HL-60 (cell line): ENCODE results near the gene ETDC.

ENCODE experiments used
- GABPA ChIP-seq: IDR thresholded peaks from 2 replicates; pipeline ENCODE4 v1.6.1; 2012; ENCODE audit warnings: low read depth
- POLR2AphosphoS5 ChIP-seq: IDR thresholded peaks from 2 replicates; pipeline ENCODE4 v1.6.1; 2012; ENCODE audit warnings: low read depth
- REST ChIP-seq: IDR thresholded peaks from 2 replicates; pipeline ENCODE4 v1.6.1; 2012; ENCODE audit warnings: low read depth; ENCODE audit not compliant: insufficient replicate concordance
- TF ChIP-seq, protein P1 (sequence below): IDR thresholded peaks from one replicate; pipeline ENCODE4 v1.5.1; 2011; ENCODE audit warnings: low read length, control low read depth, inconsistent platforms; ENCODE audit not compliant: insufficient read depth

- TF ChIP-seq POLR2AphosphoS5 = no peak
- TF ChIP-seq, protein P1, sequence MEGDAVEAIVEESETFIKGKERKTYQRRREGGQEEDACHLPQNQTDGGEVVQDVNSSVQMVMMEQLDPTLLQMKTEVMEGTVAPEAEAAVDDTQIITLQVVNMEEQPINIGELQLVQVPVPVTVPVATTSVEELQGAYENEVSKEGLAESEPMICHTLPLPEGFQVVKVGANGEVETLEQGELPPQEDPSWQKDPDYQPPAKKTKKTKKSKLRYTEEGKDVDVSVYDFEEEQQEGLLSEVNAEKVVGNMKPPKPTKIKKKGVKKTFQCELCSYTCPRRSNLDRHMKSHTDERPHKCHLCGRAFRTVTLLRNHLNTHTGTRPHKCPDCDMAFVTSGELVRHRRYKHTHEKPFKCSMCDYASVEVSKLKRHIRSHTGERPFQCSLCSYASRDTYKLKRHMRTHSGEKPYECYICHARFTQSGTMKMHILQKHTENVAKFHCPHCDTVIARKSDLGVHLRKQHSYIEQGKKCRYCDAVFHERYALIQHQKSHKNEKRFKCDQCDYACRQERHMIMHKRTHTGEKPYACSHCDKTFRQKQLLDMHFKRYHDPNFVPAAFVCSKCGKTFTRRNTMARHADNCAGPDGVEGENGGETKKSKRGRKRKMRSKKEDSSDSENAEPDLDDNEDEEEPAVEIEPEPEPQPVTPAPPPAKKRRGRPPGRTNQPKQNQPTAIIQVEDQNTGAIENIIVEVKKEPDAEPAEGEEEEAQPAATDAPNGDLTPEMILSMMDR = no peak
- no peak for TF ChIP-seq GABPA
- TF ChIP-seq REST = no peak
Observed at GRCh38 chrX:135315864-135316263, 6.6 kb downstream of the ETDC start.
